Endothelial cell of umbilical vein (primary cell): ENCODE results near the gene TRPC1.

Experiments used
- POLR2A ChIP-seq: IDR thresholded peaks from 2 replicates; pipeline ENCODE4 v1.6.1; 2012; ENCODE audit warnings: low read depth, mild to moderate bottlenecking, control low read depth, low read length
- TF ChIP-seq, protein P1 (sequence below), 2 donors: IDR thresholded peaks; 1 replicate in 1 of 2; 2 replicates in 1 of 2; pipeline ENCODE4 v1.5.1; 2011; ENCODE audit warnings: low read length in 2 of 2, mild to moderate bottlenecking in 2 of 2, moderate library complexity in 2 of 2, control low read depth in 1 of 2, inconsistent platforms in 1 of 2, low read depth in 1 of 2; ENCODE audit not compliant: insufficient read depth in 1 of 2; ENCODE audit errors: extremely low read depth in 1 of 2

DNA sequence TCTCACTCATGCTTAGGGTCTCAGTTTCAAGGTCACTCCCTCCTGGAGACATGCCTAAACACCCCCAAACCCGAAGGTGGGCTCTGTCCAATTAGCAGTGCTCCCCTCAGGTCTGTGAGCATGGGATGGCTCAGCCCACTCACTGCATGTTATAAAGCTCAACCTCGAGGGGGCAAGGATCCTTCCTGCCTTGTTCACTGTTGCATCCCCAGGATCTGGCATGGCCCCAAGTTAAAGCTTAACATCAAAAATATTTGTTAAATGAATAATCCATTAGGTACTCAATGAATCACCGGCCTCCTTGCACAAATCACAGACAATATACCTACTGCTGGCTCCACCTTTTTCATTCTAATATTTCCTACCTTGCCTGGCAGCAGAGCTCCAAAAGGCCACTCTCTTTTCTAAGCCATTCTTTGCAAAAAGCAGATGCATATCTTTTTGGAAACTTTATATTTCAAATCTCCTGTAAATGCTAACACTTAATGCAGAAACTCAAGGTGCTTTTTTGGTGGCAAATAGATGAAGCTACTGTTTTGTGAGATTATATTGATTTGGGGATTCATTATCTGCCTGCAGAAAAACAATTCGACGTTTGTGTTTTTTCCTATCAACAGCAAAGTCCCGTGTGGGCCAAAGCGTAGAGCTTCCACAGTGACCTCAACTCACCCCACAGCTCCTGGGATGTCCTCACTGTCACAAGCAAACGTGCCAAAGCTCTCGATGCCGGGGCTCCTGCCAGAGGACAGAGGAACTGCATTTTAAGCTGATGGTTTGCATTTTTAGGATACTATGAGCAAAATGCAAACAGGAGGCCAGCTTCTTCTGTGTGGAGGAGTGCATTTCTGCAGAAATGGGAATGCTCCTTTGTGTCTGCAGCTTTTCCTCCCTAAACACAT, 129.7 kb downstream of the TRPC1 start:
- TF ChIP-seq, protein P1, sequence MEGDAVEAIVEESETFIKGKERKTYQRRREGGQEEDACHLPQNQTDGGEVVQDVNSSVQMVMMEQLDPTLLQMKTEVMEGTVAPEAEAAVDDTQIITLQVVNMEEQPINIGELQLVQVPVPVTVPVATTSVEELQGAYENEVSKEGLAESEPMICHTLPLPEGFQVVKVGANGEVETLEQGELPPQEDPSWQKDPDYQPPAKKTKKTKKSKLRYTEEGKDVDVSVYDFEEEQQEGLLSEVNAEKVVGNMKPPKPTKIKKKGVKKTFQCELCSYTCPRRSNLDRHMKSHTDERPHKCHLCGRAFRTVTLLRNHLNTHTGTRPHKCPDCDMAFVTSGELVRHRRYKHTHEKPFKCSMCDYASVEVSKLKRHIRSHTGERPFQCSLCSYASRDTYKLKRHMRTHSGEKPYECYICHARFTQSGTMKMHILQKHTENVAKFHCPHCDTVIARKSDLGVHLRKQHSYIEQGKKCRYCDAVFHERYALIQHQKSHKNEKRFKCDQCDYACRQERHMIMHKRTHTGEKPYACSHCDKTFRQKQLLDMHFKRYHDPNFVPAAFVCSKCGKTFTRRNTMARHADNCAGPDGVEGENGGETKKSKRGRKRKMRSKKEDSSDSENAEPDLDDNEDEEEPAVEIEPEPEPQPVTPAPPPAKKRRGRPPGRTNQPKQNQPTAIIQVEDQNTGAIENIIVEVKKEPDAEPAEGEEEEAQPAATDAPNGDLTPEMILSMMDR (IDR thresholded peaks at IDR 0.05; ENCODE audit: extremely low read depth in 1 of 2, insufficient read depth in 1 of 2, low read depth in 1 of 2, low read length in 2 of 2): no peak
- no peak for TF ChIP-seq POLR2A
